Measurements from ENCODE around the gene TMX4.

DNA sequence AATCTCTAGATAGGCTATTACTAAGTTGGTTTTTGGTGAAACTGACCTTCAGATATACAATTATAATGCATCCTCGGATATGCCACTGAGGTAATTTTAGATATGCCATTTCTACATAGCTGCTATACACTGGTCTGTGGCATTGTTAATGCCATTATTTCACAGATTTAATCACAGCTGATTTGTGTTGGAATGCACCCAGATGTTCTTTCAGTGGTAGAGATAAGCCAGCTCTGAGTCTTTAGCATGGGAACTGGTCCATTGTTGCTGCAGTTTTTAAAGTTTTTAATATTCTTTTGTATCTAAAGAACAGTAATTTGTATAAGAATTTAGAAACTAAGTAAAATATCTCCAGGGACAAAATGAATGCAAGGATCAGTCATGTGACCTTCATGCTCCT lies 6.8 kb downstream of the TMX4 start:
- TF ChIP-seq, protein P1, sequence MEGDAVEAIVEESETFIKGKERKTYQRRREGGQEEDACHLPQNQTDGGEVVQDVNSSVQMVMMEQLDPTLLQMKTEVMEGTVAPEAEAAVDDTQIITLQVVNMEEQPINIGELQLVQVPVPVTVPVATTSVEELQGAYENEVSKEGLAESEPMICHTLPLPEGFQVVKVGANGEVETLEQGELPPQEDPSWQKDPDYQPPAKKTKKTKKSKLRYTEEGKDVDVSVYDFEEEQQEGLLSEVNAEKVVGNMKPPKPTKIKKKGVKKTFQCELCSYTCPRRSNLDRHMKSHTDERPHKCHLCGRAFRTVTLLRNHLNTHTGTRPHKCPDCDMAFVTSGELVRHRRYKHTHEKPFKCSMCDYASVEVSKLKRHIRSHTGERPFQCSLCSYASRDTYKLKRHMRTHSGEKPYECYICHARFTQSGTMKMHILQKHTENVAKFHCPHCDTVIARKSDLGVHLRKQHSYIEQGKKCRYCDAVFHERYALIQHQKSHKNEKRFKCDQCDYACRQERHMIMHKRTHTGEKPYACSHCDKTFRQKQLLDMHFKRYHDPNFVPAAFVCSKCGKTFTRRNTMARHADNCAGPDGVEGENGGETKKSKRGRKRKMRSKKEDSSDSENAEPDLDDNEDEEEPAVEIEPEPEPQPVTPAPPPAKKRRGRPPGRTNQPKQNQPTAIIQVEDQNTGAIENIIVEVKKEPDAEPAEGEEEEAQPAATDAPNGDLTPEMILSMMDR (IDR thresholded peaks at IDR 0.05), result no peak
- TF ChIP-seq POLR2AphosphoS5 (IDR thresholded peaks at IDR 0.05) (no peak), POLR2A (IDR thresholded peaks at IDR 0.05) (no peak)

Measured in prostate gland (tissue), 2 donors.